ENCODE data around the gene PPM1H. TPM values are rescaled to one million over a fixed set of nuclear protein-coding genes. Genes with fewer than 3 reads are reported as not detected.

PPM1H gene
- total RNA-seq, 4 donors from 2014 or later: 0.83 to 3.0 (median 2.3) TPM

DNA sequence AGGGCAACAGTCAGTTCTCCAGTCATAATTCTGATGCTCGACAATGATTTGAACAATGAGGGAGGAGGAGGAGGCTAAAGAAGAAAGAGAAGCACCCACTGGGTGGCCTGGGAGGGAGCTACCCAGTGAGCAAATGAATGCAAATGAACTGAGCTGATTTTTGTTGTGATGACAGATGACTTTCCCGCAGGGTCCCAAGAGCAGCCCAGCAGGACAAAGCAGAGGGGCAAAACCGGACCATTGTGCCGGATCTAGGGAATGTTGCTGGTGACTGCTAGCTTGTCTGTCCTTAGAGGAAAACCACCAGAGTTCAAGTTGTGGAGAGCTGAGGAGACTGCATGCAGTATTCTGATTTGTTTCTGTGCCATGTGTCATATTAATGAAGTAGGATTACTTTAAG is 305.5 kb downstream of the PPM1H start:
- Histone ChIP-seq H3K27me3 (peaks cover 0 to 4% (median 0%) of the 10 kb centered on the region in 4 donors), H3K36me3 (no peaks in the 10 kb centered on the region), H3K4me3 (no peak overlapping the region), H3K4me1 (peaks cover 9 to 20% (median 18%) of the 10 kb centered on the region in 4 donors), H3K9me3 (no peaks in the 10 kb centered on the region), H3K27ac (replicated peaks in 1 of 4) (no peak overlapping the region)
- 79% methylated on average over 4 of the region's 4 CpGs for WGBS
- intact Hi-C loops (cut with DNase I): no loop called here
- TF ChIP-seq, protein P1, sequence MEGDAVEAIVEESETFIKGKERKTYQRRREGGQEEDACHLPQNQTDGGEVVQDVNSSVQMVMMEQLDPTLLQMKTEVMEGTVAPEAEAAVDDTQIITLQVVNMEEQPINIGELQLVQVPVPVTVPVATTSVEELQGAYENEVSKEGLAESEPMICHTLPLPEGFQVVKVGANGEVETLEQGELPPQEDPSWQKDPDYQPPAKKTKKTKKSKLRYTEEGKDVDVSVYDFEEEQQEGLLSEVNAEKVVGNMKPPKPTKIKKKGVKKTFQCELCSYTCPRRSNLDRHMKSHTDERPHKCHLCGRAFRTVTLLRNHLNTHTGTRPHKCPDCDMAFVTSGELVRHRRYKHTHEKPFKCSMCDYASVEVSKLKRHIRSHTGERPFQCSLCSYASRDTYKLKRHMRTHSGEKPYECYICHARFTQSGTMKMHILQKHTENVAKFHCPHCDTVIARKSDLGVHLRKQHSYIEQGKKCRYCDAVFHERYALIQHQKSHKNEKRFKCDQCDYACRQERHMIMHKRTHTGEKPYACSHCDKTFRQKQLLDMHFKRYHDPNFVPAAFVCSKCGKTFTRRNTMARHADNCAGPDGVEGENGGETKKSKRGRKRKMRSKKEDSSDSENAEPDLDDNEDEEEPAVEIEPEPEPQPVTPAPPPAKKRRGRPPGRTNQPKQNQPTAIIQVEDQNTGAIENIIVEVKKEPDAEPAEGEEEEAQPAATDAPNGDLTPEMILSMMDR (IDR thresholded peaks at IDR 0.05): no peak
- TF ChIP-seq POLR2AphosphoS5 (IDR thresholded peaks at IDR 0.05) (no peak), POLR2A (IDR thresholded peaks at IDR 0.05; ENCODE audit: low read depth) (no peak), EP300 (IDR thresholded peaks at IDR 0.05) (no peak)
- peak; percentile 29 for DNase-seq (ENCODE audit: extremely low spot score)

DNA sequence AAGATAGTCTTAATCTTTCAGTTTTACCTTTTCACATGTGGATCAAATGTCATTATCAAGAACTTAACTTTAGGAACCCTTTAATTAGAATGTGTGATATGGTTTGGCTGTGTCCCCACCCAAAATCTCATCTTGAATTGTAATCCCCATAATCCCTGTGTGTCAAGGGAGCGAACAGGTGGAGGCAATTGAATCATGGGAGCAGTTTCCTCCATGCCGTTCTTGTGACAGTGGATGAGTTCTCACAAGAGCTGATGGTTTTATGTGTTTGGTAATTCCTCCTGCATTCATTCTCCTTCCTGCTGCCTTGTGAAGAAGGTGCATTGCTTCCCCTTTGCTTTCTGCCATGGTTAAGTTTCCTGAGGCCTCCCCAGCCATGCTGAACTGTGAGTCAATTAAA is 307.8 kb downstream of the PPM1H start:
- peaks cover 0 to 4% (median 0%) of the 10 kb centered on the region in 4 donors for H3K27me3 ChIP-seq
- no peak for TF ChIP-seq POLR2AphosphoS5 (IDR thresholded peaks at IDR 0.05)
- TF ChIP-seq, protein P1 (IDR thresholded peaks at IDR 0.05): no peak
- DNase-seq (ENCODE audit: extremely low spot score): peak; percentile 50
- no peaks in the 10 kb centered on the region for H3K9me3 ChIP-seq
- no peak overlapping the region for H3K27ac ChIP-seq (replicated peaks in 1 of 4)
- intact Hi-C loops (cut with DNase I): no loop called here
- H3K4me3 ChIP-seq: no peak overlapping the region
- WGBS: 86% methylated on average over 2 of the region's 2 CpGs
- H3K36me3 ChIP-seq: no peaks in the 10 kb centered on the region
- H3K4me1 ChIP-seq: peaks cover under 1 to 10% (median 9%) of the 10 kb centered on the region in 4 donors

DNA sequence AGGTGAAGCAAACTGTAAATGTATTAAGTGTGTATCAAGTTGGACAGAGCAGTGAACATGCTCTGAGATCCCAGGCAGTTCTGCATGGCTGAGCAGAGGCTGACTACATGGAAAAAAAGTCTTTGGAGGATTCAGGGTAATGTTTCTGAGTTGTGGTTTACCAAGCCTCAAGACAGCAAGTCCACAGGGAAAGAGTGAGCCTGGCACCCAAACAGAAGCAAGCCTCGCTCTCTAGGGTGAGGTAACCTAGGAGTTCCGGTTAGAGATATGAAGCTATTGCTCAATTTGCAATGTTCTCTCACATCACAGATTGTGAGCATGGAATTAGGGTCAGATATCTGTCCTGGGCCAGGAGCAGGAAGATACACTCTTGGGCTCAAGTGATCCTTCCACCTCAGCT is 309.7 kb downstream of the PPM1H start:
- Histone ChIP-seq H3K36me3 (no peaks in the 10 kb centered on the region), H3K27ac (replicated peaks in 1 of 4) (no peak overlapping the region), H3K4me1 (no peaks in the 10 kb centered on the region), H3K27me3 (peaks cover 0 to 4% (median 0%) of the 10 kb centered on the region in 4 donors), H3K4me3 (no peak overlapping the region), H3K9me3 (no peaks in the 10 kb centered on the region)
- TF ChIP-seq POLR2A (IDR thresholded peaks at IDR 0.05; ENCODE audit: low read depth) (no peak), POLR2AphosphoS5 (IDR thresholded peaks at IDR 0.05) (no peak), EP300 (IDR thresholded peaks at IDR 0.05) (no peak)
- TF ChIP-seq, protein P1 (IDR thresholded peaks at IDR 0.05): no peak
- intact Hi-C loops (cut with DNase I): no loop called here
- WGBS: 69% methylated on average over 2 of the region's 2 CpGs
- DNase-seq (ENCODE audit: extremely low spot score): peak; percentile 86

DNA sequence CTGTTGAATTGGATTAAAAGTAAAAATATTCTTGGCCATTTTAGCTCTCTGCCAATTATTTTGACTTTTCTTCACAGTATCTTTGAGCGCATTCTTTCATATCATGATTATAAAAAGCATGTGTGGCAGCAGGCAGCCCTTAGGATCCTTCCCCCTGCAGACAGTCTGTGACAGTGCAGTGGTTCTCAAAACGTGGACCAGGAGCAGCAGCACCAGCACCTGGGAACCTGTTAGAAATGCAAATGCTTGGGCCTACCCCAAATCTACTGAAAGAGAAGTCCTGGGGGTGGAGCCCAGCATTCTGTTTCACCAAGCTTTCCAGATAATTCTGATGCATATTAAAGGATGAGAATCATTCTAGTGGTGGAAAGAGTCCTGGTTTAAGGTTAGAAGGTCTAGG is 312.8 kb downstream of the PPM1H start:
- DNase-seq (ENCODE audit: extremely low spot score): no peak
- TF ChIP-seq POLR2AphosphoS5 (IDR thresholded peaks at IDR 0.05) (no peak), EP300 (IDR thresholded peaks at IDR 0.05) (no peak), POLR2A (IDR thresholded peaks at IDR 0.05; ENCODE audit: low read depth) (no peak)
- TF ChIP-seq, protein P1 (IDR thresholded peaks at IDR 0.05): no peak
- intact Hi-C loops (cut with DNase I): no loop called here
- Histone ChIP-seq H3K4me1 (no peaks in the 10 kb centered on the region), H3K27me3 (peaks cover 0 to 4% (median 0%) of the 10 kb centered on the region in 4 donors), H3K36me3 (no peaks in the 10 kb centered on the region), H3K9me3 (no peaks in the 10 kb centered on the region), H3K27ac (replicated peaks in 1 of 4) (no peak overlapping the region), H3K4me3 (no peak overlapping the region)
- WGBS: 67% methylated on average over 2 of the region's 2 CpGs

DNA sequence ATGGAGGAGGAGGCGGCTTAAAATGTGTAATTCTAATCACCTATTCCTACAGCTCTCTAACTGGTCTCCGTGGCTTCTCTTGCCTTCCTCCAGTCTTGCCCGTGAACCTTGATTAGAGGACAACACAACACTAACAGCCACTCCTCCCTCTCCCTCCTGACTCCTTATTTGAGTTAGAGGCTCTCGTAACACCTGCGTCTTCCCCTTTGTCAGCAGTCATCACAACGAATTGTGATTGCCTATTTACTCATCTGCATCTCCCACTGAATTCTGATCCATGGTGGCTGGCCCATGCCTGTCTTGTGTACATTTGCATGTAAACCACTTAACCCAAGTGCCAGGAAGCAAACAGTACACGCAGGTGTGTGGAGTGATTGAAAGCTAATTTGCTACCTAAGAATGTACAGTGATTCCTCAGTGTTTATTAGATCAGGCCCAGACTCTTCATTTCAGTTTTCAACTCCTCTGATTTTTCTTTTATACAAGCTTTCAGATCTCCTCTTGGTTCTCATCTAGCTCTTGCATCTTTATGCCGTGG is 313.8 kb downstream of the PPM1H start:
- Histone ChIP-seq H3K4me1 (no peaks in the 10 kb centered on the region), H3K27ac (replicated peaks in 1 of 4) (no peak overlapping the region), H3K4me3 (no peak overlapping the region), H3K27me3 (peaks cover 0 to 2% (median 0%) of the 10 kb centered on the region in 4 donors), H3K9me3 (no peaks in the 10 kb centered on the region), H3K36me3 (peaks cover 0 to 5% (median 0%) of the 10 kb centered on the region in 4 donors)
- WGBS: 80% methylated on average over 8 of the region's 8 CpGs
- TF ChIP-seq, protein P1 (IDR thresholded peaks at IDR 0.05): no peak
- TF ChIP-seq EP300 (IDR thresholded peaks at IDR 0.05) (no peak), POLR2A (IDR thresholded peaks at IDR 0.05; ENCODE audit: low read depth) (no peak), POLR2AphosphoS5 (IDR thresholded peaks at IDR 0.05) (no peak)
- no peak for DNase-seq (ENCODE audit: extremely low spot score)
- intact Hi-C loops (cut with DNase I): no loop called here
